Daoy (cell line): ENCODE measurements around the gene CTXN1. TPM values are rescaled to one million over a fixed set of nuclear protein-coding genes. Genes with fewer than 3 reads are reported as not detected.

Source experiments
- DNase-seq: peaks from one replicate; pipeline ENCODE4 v3.0.0-alpha.2; 2015; ENCODE audit warnings: low read depth
- total RNA-seq: library from RNA; depleted of rRNA; stranded (reverse); fragments of >200 nt; shearing (Covaris generic); gene quantifications from 2 replicates; pipeline ENCODE4 v1.2.3, GENCODE V29; 2014

The CTXN1 gene
- total RNA-seq, 1 experiment from 2014 or later, result 3.8 TPM

- no peak for DNase-seq
Measured at GRCh38 chr19:7914099-7914498, 11.8 kb downstream of the CTXN1 start.

DNA sequence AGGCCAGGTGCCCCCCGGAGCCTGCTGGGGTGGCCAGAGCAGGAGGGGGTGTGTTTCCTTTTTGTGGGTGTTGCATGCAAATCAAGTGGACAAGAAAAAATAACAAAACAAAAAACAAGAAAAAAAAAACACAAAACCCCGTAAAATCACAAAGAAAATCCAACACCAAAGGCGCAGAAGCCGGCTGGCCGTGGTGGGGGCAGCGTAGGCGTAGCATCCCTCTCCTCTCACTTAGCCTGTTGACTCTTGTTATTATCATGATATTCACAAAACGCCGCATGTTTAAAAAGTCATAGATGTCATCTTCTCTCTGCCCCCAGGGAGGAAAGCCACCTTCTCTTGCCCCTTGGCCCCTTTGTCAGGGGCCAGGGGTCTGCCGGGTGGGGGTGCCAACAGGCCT is 12.3 kb downstream of the CTXN1 start:
- DNase-seq, result no peak

DNA sequence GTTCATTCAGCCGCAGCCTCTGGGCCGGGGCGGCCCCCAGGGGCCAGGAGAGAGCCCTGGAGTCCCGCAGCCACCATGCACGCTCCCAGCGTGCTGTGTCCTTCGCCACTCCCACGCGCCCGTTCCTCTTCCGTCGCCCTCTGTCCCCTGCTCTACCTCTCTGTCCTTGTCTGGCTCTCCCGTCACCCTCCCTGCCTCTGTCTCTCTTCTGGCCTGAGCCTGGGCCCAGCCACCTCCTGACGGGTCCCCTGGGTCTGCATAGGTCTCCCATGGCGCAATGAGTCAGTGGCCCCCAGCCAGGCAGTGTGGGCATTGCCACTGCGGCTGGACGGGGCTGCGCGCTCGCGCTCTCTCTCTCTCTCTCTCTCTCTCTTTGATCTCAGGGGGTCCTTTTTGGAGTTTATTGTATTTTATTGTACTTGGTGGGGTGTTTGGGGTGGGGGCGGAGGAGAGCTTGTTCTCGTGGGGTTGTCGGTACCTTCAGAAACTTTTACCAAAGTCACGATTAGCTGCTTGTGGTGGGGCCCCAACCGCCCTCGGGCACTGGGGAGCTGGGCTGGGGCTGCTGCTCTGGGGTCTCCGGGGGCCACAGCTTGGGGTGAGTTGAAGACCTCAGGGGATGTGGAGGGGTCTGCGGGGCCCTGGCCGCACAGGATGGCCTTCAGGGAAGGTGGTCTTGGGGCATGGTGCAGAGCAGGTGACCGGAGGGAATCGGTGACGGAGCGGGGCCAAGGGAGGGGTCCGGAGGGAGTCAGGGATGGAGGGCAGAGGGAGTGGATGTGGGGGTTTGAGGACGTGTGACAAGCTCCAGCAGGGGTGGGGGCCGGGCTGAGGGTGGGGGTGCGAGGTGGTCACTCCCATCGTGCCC is 13.0 kb downstream of the CTXN1 start:
- no peak for DNase-seq

DNA sequence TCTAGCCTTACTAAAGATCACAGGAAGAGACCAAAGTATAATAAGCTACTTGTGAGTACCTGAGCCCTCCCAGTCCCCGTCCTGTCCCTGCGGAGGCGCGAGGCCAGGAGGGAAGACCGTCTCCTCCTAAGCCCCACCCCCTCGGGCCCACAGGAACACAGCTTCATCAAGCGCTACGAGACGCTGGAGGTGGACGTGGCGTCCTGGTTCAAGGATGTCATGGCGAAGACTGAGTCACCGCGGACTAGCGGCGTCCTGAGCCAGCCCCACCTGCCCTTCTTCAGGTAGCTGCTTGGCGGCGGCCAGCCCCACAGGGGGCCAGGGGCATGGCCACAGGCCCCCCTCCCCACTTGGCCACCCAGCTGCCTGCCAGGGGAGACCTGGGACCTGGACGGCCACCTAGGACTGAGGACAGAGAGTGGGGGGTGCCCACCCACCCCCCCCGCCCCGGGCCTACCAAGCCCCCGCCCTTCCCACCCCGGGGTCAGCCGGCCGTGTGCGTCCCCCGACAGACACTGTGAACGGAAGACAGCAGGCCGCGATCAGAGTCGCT is 13.7 kb downstream of the CTXN1 start:
- DNase-seq, result no peak

GRCh38 chr19:7911508-7912143 is 14.3 kb downstream of the CTXN1 start:
- DNase-seq, result no peak

GRCh38 chr19:7910321-7911161 is 15.4 kb downstream of the CTXN1 start:
- no peak for DNase-seq

DNA sequence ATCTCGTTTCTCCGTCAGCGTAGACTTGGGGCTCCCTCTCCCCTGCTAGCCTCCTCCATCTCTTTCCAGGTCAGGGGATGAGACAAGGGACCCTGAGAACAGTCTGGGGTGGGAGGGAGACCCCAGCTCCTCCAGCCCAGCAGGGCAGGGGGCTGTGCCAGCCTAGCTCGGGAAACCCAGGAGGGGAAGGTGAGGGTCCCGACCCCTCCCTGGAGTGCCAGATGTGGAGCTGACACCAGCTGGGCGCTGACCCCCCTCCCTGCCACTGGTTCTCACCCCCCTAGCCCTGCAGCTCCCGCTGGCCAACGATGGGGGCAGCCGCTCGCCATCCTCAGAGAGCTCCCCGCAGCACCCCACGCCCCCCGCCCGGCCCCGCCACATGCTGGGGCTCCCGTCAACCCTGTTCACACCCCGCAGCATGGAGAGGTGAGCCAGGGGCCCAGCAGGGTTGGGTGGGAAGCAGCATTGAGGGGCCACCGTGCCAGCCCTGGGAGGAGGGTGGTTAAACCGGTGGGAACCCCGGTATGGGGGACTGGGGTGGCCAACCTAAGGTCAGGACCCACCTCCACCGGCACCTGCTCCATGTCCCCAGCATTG is 16.4 kb downstream of the CTXN1 start:
- no peak for DNase-seq

DNA sequence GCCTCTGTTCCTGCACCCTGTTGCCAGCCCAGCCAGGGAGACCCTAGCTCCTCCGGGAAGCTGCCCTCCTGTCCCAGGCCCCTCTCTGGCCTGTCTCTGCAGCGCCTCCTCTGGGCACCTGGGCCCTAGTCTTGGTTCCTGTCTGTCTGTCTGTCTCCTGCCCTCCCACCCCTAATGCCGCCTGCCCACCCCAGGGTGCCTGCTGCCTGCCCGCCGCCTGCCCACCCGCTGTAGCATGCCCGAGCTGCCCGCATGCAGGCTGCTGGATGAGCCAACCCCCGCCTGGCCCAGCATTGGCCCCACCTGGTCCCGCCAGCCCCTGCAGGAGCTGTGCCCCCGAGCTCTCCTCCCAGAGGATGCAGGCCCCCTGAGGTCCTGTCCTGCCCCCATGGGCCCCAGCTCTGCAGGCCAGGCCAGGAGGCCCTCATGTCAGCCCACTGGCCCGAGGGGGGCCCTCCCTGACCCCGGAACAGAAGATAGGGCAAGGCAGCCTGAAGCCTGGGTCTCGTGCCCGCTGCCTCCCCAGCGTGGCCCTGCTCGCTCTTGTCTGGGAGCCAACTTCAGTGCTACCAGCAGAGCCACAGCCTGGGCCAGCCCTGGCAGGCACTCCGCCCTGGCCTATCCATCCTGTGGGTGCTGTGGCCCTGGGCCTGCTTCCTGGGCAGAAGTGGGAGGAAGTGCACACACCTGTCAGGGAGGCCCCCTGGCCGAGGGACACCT is 17.0 kb downstream of the CTXN1 start:
- no peak for DNase-seq

- no peak for DNase-seq
Measured at GRCh38 chr19:7908078-7908699, 17.7 kb downstream of the CTXN1 start.

DNA sequence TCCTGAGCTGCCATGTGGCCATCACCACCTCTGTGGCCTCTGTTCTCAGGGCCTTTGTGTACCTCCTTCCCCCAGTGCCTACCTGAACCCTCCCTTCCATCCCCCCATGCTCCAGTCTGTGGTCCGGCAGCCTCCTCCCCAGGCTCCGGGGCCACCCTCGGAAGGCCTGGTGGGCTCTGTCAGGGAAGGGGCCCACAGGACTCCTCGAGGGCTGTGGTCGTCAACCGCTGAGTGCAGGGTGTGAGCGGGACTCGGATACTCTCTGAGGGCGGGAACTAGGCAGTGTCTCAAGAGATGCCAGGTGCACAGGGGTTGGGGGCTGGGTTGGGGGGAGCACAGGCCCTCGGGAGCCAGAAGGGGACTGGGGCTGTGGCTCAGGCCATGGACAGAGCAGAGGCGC is 18.4 kb downstream of the CTXN1 start:
- DNase-seq, result no peak

DNA sequence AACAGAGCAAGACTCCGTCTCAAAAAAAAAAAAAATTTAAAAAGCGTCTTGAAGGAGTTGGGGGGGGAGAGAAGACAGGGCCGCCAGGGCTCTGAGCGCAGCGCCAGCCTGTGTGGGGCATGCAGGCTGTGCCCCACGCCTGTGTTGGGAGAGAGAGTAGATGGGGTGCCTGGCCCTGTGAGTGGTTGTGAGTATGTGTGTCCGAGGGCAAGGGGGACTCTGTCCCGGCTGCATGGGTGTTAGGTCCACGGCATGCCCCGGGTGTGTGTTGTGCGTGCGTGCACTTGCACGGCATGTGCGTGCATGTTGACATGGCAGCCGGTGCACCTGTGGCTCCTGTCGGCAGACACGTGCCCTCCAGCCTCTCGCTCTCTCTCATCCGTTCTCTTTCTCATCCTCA is 18.8 kb downstream of the CTXN1 start:
- DNase-seq, result no peak

- DNase-seq, result no peak
Measured at GRCh38 chr19:7905859-7906258, 20.1 kb downstream of the CTXN1 start.

- DNase-seq, result no peak
Measured at GRCh38 chr19:7905268-7905667, 20.7 kb downstream of the CTXN1 start.

- peak; percentile 38 for DNase-seq
Measured at GRCh38 chr19:7904074-7905020, 21.6 kb downstream of the CTXN1 start.

DNA sequence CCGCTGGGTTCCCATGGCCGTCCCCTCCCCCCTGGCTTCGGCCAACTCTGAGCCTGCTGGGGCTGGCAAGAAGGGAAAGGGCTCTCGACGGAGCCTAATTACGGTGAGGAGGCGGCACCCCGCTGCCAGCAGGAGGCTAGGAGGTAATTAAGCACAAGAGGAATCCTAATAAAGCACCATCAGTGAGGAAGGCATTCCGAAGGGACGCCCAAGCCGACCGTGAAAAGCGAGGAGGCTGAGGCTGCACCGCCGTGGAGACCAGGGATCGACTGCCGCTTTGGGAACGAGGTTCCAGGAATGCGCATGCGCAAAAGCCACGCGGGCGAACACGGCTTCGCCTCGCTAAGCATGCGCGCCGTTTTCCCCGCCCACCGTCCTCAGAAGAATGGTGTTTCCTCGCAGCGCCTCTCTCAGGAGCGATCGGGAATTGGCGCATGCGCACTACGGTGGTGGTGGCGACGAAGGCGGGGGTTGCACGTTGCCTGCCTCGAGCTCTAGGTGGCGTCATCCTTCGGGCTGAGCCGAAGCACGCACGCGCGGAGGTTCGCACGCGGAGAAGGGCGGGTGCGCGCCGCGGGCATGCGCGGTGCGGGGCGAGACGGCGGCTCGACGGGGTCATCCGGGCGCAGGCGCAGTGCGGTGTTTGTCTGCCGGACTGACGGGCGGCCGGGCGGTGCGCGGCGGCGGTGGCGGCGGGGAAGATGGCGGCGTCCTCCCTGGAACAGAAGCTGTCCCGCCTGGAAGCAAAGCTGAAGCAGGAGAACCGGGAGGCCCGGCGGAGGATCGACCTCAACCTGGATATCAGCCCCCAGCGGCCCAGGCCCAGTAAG is 22.5 kb downstream of the CTXN1 start, which contains the start of gene MAP2K7:
Gene MAP2K7 (plus strand): TSS at position 634 of the 830 bp plus-strand sequence. CDS start 68 bp downstream, at position 702.
- DNase-seq, result peak; percentile 100

DNA sequence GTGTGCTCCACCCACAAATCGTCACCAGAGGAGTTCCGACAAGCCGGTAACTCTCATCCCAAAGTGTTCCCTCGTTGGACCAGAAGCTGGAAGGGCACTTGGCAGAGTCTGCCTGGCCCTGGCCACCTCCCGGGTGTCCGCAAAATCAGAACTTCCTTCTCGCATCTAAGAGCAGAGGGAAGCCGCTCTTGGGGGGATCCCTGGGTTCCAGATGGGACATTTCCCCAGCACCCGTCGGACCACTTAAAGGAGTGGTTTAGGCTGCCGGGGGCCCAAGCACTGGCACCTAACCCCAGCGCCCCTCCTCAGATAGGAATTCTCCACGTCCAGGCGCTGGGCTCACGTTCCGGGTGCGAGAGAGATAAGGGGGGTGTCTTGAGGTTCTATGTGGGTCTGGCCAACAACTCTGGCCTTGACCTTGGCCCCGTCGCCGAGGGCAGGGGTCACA is 23.1 kb downstream of the CTXN1 start:
- no peak for DNase-seq

- no peak for DNase-seq
Measured at GRCh38 chr19:7901337-7901736, 24.6 kb downstream of the CTXN1 start.

DNA sequence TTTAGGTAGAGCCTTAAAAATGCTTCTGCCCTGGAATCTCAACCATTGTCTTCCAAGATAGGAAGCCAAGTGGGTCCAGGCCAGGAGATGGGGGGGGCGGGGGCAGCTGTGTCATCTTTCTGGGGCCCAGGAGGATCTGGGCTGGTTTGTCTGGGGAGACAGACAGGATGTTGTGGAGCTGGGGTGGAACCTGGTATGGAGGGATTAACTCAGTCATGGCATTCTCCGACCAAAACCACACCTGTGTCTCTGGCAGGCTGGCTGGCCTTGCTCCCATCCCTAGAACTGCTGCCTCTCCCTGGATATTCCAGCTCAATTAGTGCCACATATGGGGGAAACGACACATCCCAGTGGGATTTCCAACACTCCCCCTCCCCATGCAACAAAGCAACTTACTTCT is 25.0 kb downstream of the CTXN1 start:
- DNase-seq, result no peak
